Caco-2 (cell line): ENCODE results near the gene RSL24D1. TPM values are rescaled to one million over a fixed set of nuclear protein-coding genes. Genes with fewer than 3 reads are reported as not detected.
A peak's percentile ranks its signal among the peaks of the same experiment; 100 is the strongest.

Experiments
- BruUV-seq: library from RNA; stranded (reverse); fragments of 400-500 nt; replicated peaks from 2 replicates; lab custom pipeline; 2021; lab: Mats Ljungman, UMichigan
- CTCF ChIA-PET: fragments of 300-600 bp; sonication (Branson Sonifier 250); formaldehyde crosslinking; loops from one replicate; lab custom pipeline; 2022; ENCODE audit warnings: antibody characterized with exemption; lab: Charles Lee
- POLR2A ChIA-PET: fragments of 300-600 bp; sonication (Branson Sonifier 250); formaldehyde crosslinking; loops from one replicate; lab custom pipeline; 2022; ENCODE audit warnings: antibody characterized with exemption; lab: Charles Lee
- DNase-seq, 2 experiments: peaks; one replicate each; pipeline versions ENCODE4 v3.0.0 to v3.0.0-alpha.2; 2020 to 2022
- H3K27me3 ChIP-seq: replicated peaks from 2 replicates; pipeline ENCODE4 v1.6.0; 2011; ENCODE audit warnings: low read length; ENCODE audit not compliant: control insufficient read depth, insufficient read depth
- H3K36me3 ChIP-seq: 2 replicates; pipeline ENCODE4 v1.5.1; 2011; ENCODE audit warnings: low read length; ENCODE audit not compliant: control insufficient read depth, insufficient read depth
- H3K4me1 ChIP-seq: fragments of 250-450 bp; sonication (Bioruptor Pico); 2 replicates; pipeline ENCODE4 v1.5.1; 2020; ENCODE audit warnings: mild to moderate bottlenecking
- H3K4me3 ChIP-seq: 2 replicates; pipeline ENCODE4 v1.5.1; 2011; ENCODE audit warnings: low read depth, mild to moderate bottlenecking, control low read depth, low read length
- H3K9me3 ChIP-seq: fragments of 250-450 bp; sonication (Bioruptor Pico); 2 replicates; pipeline ENCODE4 v1.5.1; 2020; ENCODE audit warnings: mild to moderate bottlenecking, moderate library complexity
- H3K27ac Mint-ChIP-seq: one replicate; pipeline ENCODE4 v1.8.0; 2022; ENCODE audit warnings: mixed read lengths; ENCODE audit not compliant: unreplicated experiment
- H3K27me3 Mint-ChIP-seq: one replicate; pipeline ENCODE4 v1.8.0; 2022; ENCODE audit warnings: mixed read lengths; ENCODE audit not compliant: insufficient read depth, unreplicated experiment
- H3K36me3 Mint-ChIP-seq: one replicate; pipeline ENCODE4 v1.8.0; 2022; ENCODE audit warnings: mild to moderate bottlenecking, mixed read lengths; ENCODE audit not compliant: insufficient read depth, unreplicated experiment
- H3K4me1 Mint-ChIP-seq: one replicate; pipeline ENCODE4 v1.8.0; 2022; ENCODE audit warnings: low read depth, mixed read lengths; ENCODE audit not compliant: unreplicated experiment
- H3K4me3 Mint-ChIP-seq: one replicate; pipeline ENCODE4 v1.8.0; 2022; ENCODE audit warnings: mild to moderate bottlenecking, moderate library complexity, mixed read lengths; ENCODE audit not compliant: unreplicated experiment
- H3K9me3 Mint-ChIP-seq: one replicate; pipeline ENCODE4 v1.8.0; 2022; ENCODE audit warnings: mixed read lengths; ENCODE audit not compliant: unreplicated experiment
- intact Hi-C: fragments of 100-400 bp; cut with micrococcal nuclease; formaldehyde crosslinking; loops from one replicate; pipeline ENCODE4 v1.10.0; 2022; ENCODE audit not compliant: unreplicated experiment
- total RNA-seq: library from RNA; stranded (reverse); gene quantifications from 2 replicates; pipeline ENCODE4 v1.2.3, GENCODE V29; 2022
- TF ChIP-seq, protein P1 (sequence below), 2 experiments: fragments of 200-600 bp in 1 of 2; IDR thresholded peaks; 1 replicate in 1 of 2; 2 replicates in 1 of 2; pipeline versions ENCODE4 v1.5.1 to v1.8.0; 2011 to 2022; ENCODE audit warnings: antibody characterized with exemption in 1 of 2, control low read depth in 1 of 2, inconsistent platforms in 1 of 2, low read depth in 1 of 2, low read length in 1 of 2, mild to moderate bottlenecking in 1 of 2, moderate library complexity in 1 of 2; ENCODE audit not compliant: insufficient read depth in 1 of 2, severe bottlenecking in 1 of 2, unreplicated experiment in 1 of 2

RSL24D1 gene
- total RNA-seq, 1 experiment from 2014 or later: 124 TPM

DNA sequence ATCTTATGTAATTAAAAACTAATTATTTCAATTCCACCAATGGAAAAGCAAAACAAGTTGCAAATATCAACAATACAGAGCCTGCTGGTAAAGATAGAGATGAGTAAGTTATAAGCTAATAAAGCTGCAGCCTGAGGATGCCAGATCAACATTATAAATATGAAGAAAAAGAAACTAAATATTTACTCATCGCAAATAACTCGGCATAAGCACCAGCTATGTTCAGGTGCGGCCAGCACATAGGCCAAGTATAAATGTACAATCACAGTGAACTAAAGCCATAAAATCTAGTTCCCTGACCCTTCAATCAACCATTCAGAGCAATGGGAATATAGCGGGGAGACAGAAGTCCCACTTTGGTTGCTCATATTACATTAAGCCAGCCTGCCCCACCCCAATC is 7.7 kb upstream of the RSL24D1 start:
- CTCF ChIA-PET: no interaction called here
- TF ChIP-seq, protein P1, sequence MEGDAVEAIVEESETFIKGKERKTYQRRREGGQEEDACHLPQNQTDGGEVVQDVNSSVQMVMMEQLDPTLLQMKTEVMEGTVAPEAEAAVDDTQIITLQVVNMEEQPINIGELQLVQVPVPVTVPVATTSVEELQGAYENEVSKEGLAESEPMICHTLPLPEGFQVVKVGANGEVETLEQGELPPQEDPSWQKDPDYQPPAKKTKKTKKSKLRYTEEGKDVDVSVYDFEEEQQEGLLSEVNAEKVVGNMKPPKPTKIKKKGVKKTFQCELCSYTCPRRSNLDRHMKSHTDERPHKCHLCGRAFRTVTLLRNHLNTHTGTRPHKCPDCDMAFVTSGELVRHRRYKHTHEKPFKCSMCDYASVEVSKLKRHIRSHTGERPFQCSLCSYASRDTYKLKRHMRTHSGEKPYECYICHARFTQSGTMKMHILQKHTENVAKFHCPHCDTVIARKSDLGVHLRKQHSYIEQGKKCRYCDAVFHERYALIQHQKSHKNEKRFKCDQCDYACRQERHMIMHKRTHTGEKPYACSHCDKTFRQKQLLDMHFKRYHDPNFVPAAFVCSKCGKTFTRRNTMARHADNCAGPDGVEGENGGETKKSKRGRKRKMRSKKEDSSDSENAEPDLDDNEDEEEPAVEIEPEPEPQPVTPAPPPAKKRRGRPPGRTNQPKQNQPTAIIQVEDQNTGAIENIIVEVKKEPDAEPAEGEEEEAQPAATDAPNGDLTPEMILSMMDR (IDR thresholded peaks at IDR 0.05; ENCODE audit: insufficient read depth in 1 of 2, low read depth in 1 of 2, low read length in 1 of 2, severe bottlenecking in 1 of 2, unreplicated experiment in 1 of 2): no peak
- Mint-ChIP-seq H3K27ac (no peak overlapping the region), H3K27me3 (no peaks in the 10 kb centered on the region), H3K9me3 (peaks cover 6% of the 10 kb centered on the region), H3K36me3 (peaks cover 1% of the 10 kb centered on the region), H3K4me1 (no peaks in the 10 kb centered on the region), H3K4me3 (no peak overlapping the region)
- BruUV-seq: no TSS peak
- DNase-seq: no peak
- Histone ChIP-seq H3K9me3 (no peaks in the 10 kb centered on the region), H3K36me3 (no peaks in the 10 kb centered on the region), H3K27me3 (no peaks in the 10 kb centered on the region), H3K4me1 (no peaks in the 10 kb centered on the region), H3K4me3 (no peak overlapping the region)
- POLR2A ChIA-PET: no interaction called here
- intact Hi-C loops: no loop called here

- no peaks in the 10 kb centered on the region for H3K27me3 Mint-ChIP-seq
- Histone ChIP-seq H3K27me3 (no peaks in the 10 kb centered on the region), H3K4me3 (no peak overlapping the region), H3K4me1 (no peaks in the 10 kb centered on the region), H3K9me3 (no peaks in the 10 kb centered on the region), H3K36me3 (no peaks in the 10 kb centered on the region)
- no peak overlapping the region for H3K4me3 Mint-ChIP-seq
- TF ChIP-seq, protein P1 (IDR thresholded peaks at IDR 0.05; ENCODE audit: insufficient read depth in 1 of 2, low read depth in 1 of 2, low read length in 1 of 2, severe bottlenecking in 1 of 2, unreplicated experiment in 1 of 2): no peak
- DNase-seq: no peak
- H3K27ac Mint-ChIP-seq: no peak overlapping the region
- no peaks in the 10 kb centered on the region for H3K4me1 Mint-ChIP-seq
- intact Hi-C loops: no loop called here
- ChIA-PET CTCF (no interaction called here), POLR2A (no interaction called here)
- peaks cover 16% of the 10 kb centered on the region for H3K9me3 Mint-ChIP-seq
- BruUV-seq: no TSS peak
- H3K36me3 Mint-ChIP-seq: peaks cover 4% of the 10 kb centered on the region
Observed at GRCh38 chr15:55202206-55202605, 5.5 kb upstream of the RSL24D1 start.

DNA sequence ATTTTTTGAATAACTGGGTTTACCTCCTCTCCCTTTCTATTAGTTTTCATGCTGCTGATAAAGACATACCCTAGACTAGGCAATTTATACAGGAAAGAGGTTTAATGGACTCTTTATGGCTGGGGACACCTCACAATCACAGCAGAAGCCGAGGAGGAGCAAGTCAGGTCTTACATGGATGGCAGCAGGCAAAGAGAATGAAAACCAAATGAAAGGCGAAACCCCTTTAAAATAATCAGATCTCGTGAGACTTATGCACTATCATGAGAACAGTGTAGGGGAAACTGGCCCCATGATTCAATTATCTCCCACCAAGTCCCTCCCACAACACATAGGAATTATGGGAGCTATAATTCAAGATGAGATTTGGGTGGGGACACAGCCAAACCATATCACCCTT is 2.0 kb upstream of the RSL24D1 start:
- peaks cover 13% of the 10 kb centered on the region for H3K36me3 Mint-ChIP-seq
- BruUV-seq: no TSS peak
- Histone ChIP-seq H3K4me3 (no peak overlapping the region), H3K9me3 (no peaks in the 10 kb centered on the region), H3K36me3 (no peaks in the 10 kb centered on the region), H3K4me1 (peaks cover 7% of the 10 kb centered on the region; the same call in 1 of the 2 replicates), H3K27me3 (no peaks in the 10 kb centered on the region)
- intact Hi-C loops: no loop called here
- TF ChIP-seq, protein P1 (IDR thresholded peaks at IDR 0.05; ENCODE audit: insufficient read depth in 1 of 2, low read depth in 1 of 2, low read length in 1 of 2, severe bottlenecking in 1 of 2, unreplicated experiment in 1 of 2): no peak
- no peak for DNase-seq
- ChIA-PET CTCF (no interaction called here), POLR2A (no interaction called here)
- peak overlapping the region; percentile 50 for H3K27ac Mint-ChIP-seq
- H3K27me3 Mint-ChIP-seq: no peaks in the 10 kb centered on the region
- H3K4me1 Mint-ChIP-seq: no peaks in the 10 kb centered on the region
- H3K4me3 Mint-ChIP-seq: peak overlapping the region; percentile 20
- H3K9me3 Mint-ChIP-seq: peaks cover 16% of the 10 kb centered on the region
